ENCODE data around the gene KATNA1.

DNA sequence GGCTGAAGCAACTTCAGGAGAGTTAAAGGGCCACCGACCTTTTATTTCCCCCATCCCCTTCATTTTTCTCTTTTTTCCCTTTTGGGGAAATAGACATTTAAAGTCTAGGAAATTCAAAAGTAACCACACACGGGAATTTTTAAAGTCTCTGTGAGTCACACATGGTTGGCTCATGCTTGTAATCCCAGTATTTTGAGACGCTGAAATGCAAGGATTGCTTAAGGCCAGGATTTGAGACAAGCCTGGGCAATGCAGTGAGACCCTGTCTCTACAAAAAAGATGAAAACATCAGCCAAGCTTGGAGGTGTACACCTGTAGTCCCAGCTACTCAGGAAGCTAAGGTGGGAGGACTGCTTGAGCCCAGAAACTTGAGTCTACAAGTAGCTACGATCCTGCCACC, 34.2 kb downstream of the KATNA1 start:
- TF ChIP-seq, protein P1, sequence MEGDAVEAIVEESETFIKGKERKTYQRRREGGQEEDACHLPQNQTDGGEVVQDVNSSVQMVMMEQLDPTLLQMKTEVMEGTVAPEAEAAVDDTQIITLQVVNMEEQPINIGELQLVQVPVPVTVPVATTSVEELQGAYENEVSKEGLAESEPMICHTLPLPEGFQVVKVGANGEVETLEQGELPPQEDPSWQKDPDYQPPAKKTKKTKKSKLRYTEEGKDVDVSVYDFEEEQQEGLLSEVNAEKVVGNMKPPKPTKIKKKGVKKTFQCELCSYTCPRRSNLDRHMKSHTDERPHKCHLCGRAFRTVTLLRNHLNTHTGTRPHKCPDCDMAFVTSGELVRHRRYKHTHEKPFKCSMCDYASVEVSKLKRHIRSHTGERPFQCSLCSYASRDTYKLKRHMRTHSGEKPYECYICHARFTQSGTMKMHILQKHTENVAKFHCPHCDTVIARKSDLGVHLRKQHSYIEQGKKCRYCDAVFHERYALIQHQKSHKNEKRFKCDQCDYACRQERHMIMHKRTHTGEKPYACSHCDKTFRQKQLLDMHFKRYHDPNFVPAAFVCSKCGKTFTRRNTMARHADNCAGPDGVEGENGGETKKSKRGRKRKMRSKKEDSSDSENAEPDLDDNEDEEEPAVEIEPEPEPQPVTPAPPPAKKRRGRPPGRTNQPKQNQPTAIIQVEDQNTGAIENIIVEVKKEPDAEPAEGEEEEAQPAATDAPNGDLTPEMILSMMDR (IDR thresholded peaks at IDR 0.05; ENCODE audit: insufficient read depth, low read length, poor library complexity, severe bottlenecking), result no peak
- TF ChIP-seq EZH2phosphoT487 (conservative IDR thresholded peaks at IDR 0.05; ENCODE audit: low read length), result no peak
